GM12878 (cell line): Measurements from ENCODE around the gene BRWD1. TPM values are rescaled to one million over a fixed set of nuclear protein-coding genes. Genes with fewer than 3 reads are reported as not detected.

Experiments used
- ATAC-seq: fragments of 200-7000 bp; cut with Tn5 transposase; 3 replicates; pipeline ENCODE4 v1.9.1; 2020; ENCODE audit warnings: mild to moderate bottlenecking, moderate library complexity
- BruUV-seq: library from RNA; stranded (reverse); fragments of 400-500 nt; replicated peaks from 2 replicates; lab custom pipeline; 2021; lab: Mats Ljungman, UMichigan
- CTCF ChIA-PET: fragments of 300-600 bp; sonication (Branson Sonifier 250); formaldehyde crosslinking; extraction: SDS; loops from one replicate; lab custom pipeline; 2021; ENCODE audit warnings: inconsistent platforms; lab: Yijun Ruan, JAX
- POLR2A ChIA-PET: fragments of 350-600 bp; formaldehyde crosslinking; extraction: SDS; loops from one replicate; lab custom pipeline; 2021; ENCODE audit warnings: inconsistent platforms; lab: Charles Lee
- RAD21 ChIA-PET: fragments of 300-600 bp; sonication (Branson Sonifier 250); formaldehyde crosslinking; loops from one replicate; lab custom pipeline; 2023; ENCODE audit warnings: antibody characterized with exemption; ENCODE audit not compliant: unreplicated experiment; lab: Charles Lee
- SMC1A ChIA-PET: fragments of 300-600 bp; sonication (Branson Sonifier 250); formaldehyde crosslinking; loops from one replicate; lab custom pipeline; 2023; ENCODE audit not compliant: unreplicated experiment, uncharacterized antibody; lab: Charles Lee
- DNase-seq: peaks from one replicate; pipeline ENCODE4 v3.0.0-alpha.2; 2011; ENCODE audit warnings: low read depth, low spot score
- FAIRE-seq: peaks from 3 replicates; lab custom pipeline; 2011; peaks lifted over from hg19 to GRCh38; lab: Jason Lieb, UNC
- H2AFZ ChIP-seq: 2 replicates; pipeline ENCODE4 v1.6.0; 2011; ENCODE audit warnings: low read depth, low read length, control low read depth; ENCODE audit not compliant: control insufficient read depth
- H3K27ac ChIP-seq: 2 replicates; pipeline ENCODE4 v1.5.1; 2011; ENCODE audit warnings: control low read depth; ENCODE audit not compliant: control insufficient read depth, insufficient read depth
- H3K27me3 ChIP-seq, 2 experiments: replicated peaks in 1 of 2; 2 replicates each; pipeline versions ENCODE4 v1.6.0 to v1.6.1; 2011; ENCODE audit warnings: low read length in 1 of 2; ENCODE audit not compliant: control insufficient read depth in 2 of 2, insufficient read depth in 2 of 2
- H3K36me3 ChIP-seq, 2 experiments: 2 replicates each; pipeline ENCODE4 v1.5.1; 2011; ENCODE audit warnings: low read length in 1 of 2; ENCODE audit not compliant: control insufficient read depth in 2 of 2, insufficient read depth in 2 of 2
- H3K4me1 ChIP-seq: 2 replicates; pipeline ENCODE4 v1.6.1; 2011; ENCODE audit warnings: mild to moderate bottlenecking, low read length, moderate library complexity, mixed read lengths; ENCODE audit not compliant: control insufficient read depth, insufficient read depth
- H3K4me2 ChIP-seq: 2 replicates; pipeline ENCODE4 v1.6.0; 2011; ENCODE audit warnings: control low read depth; ENCODE audit not compliant: control insufficient read depth, insufficient read depth
- H3K4me3 ChIP-seq: fragments of 200-600 bp; sonication (generic); 2 replicates; pipeline ENCODE4 v1.5.1; 2016
- H3K79me2 ChIP-seq: 2 replicates; pipeline ENCODE4 v1.6.0; 2011; ENCODE audit warnings: low read length; ENCODE audit not compliant: control insufficient read depth, insufficient read depth
- H3K9ac ChIP-seq: 2 replicates; pipeline ENCODE4 v1.8.0; 2011; ENCODE audit warnings: low read length, control low read depth, mixed read lengths; ENCODE audit not compliant: control insufficient read depth, insufficient read depth
- H3K9me3 ChIP-seq: replicated peaks from 3 replicates; pipeline ENCODE4 v1.5.1; 2011; ENCODE audit warnings: mild to moderate bottlenecking, low read length; ENCODE audit not compliant: control insufficient read depth, insufficient read depth
- H4K20me1 ChIP-seq: 2 replicates; pipeline ENCODE4 v1.6.0; 2011; ENCODE audit not compliant: control insufficient read depth, insufficient read depth
- BHLHE40 ChIP-seq, 2 experiments: fragments of 450-650 bp in 1 of 2; IDR thresholded peaks; 2 replicates each; pipeline ENCODE4 v1.6.1; 2011 to 2017; ENCODE audit warnings: low read depth in 2 of 2, borderline replicate concordance in 1 of 2, improper control_type of control experiment in 1 of 2, low read length in 1 of 2, mild to moderate bottlenecking in 1 of 2
- CREB1 ChIP-seq: IDR thresholded peaks from 2 replicates; pipeline ENCODE4 v1.6.1; 2012; ENCODE audit warnings: low read depth, mild to moderate bottlenecking, inconsistent platforms
- JUNB ChIP-seq: IDR thresholded peaks from 2 replicates; pipeline ENCODE4 v1.6.1; 2016; ENCODE audit warnings: antibody characterized with exemption, mild to moderate bottlenecking
- PML ChIP-seq: IDR thresholded peaks from 2 replicates; pipeline ENCODE4 v1.6.1; 2012; ENCODE audit warnings: low read length, inconsistent platforms
- REST ChIP-seq: IDR thresholded peaks from 2 replicates; pipeline ENCODE4 v1.6.1; 2012; ENCODE audit warnings: mild to moderate bottlenecking, low read depth, low read length
- SUZ12 ChIP-seq: fragments of 200-600 bp; sonication (generic); IDR thresholded peaks from one replicate; pipeline ENCODE4 v1.6.1; 2018; ENCODE audit warnings: antibody characterized with exemption, mild to moderate bottlenecking; ENCODE audit not compliant: unreplicated experiment
- WGBS: methylation state at CpG from one replicate; pipeline ENCODE4 v1.1.6; 2016; ENCODE audit warnings: low lambda C conversion rate; ENCODE audit not compliant: insufficient replicate concordance, insufficient coverage; ENCODE audit errors: missing lambda C conversion rate; 5-methylcytosine and 5-hydroxymethylcytosine counted together
- in situ Hi-C: fragments of 300-500 bp; cut with MboI; formaldehyde crosslinking; loops from 9 replicates; pipeline ENCODE4 v1.14.3; 2018; ENCODE audit warnings: mixed read lengths
- intact Hi-C: fragments of 100-400 bp; cut with micrococcal nuclease; formaldehyde crosslinking; loops from one replicate; pipeline ENCODE4 v1.14.2; 2022; ENCODE audit not compliant: unreplicated experiment
- polyA plus RNA-seq, 11 experiments: library from polyadenylated mRNA; depleted of rRNA in 4 of 11; unstranded in 6 of 11; stranded (reverse) in 5 of 11; fragments of >200 nt; fragmentation: Nextera tagmentation in 4 of 11; fragmentation: Illumina TruSeq in 1 of 11; extraction: Ambion mirVana in 4 of 11; extraction: Trizol in 1 of 11; gene quantifications; 1 replicate in 1 of 11; 2 replicates in 10 of 11; pipeline versions ENCODE4 v1.2.1 to v1.2.3, GENCODE V29; 2011 to 2016; ENCODE audit warnings: inconsistent platforms in 2 of 11, missing spikeins in 2 of 11, low read depth in 1 of 11
- total RNA-seq, 4 experiments: library from RNA; depleted of rRNA in 3 of 4; stranded (reverse); fragments of >200 nt in 3 of 4; fragmentation: Illumina TruSeq in 1 of 4; extraction: Trizol in 1 of 4; gene quantifications; 2 replicates each; pipeline versions ENCODE4 v1.2.1 to v1.2.3, GENCODE V29; 2013 to 2021

The BRWD1 gene
- total and polyA plus RNA-seq, 10 of the 15 experiments (the other 5 are each of a cell fraction or from before 2014, with no cell fraction given): 3.1 to 19.0 (median 13.5) TPM

- no peak for TF ChIP-seq CREB1
- TF ChIP-seq BHLHE40 (IDR thresholded peaks at IDR 0.05; ENCODE audit: borderline replicate concordance in 1 of 2, low read depth in 2 of 2, low read length in 1 of 2): no peak
- TF ChIP-seq PML: no peak
- no peak for TF ChIP-seq SUZ12
- TF ChIP-seq REST: no peak
- TF ChIP-seq JUNB: no peak
- FAIRE-seq (no peak), ATAC-seq (no peak), DNase-seq (no peak)
- Histone ChIP-seq H3K4me2 (peak overlapping the region; percentile 82), H3K9me3 (no peaks in the 10 kb centered on the region), H3K9ac (peak overlapping the region; percentile 38; the same call in 1 of the 2 replicates), H3K36me3 (peaks cover 0 to 23% of the 10 kb centered on the region in 2 experiments; a peak in 3 of 4 replicates), H4K20me1 (no peaks in the 10 kb centered on the region), H3K79me2 (peaks cover 36% of the 10 kb centered on the region), H2AFZ (no peak overlapping the region), H3K27ac (no peak overlapping the region), H3K4me1 (0 out of 2 replicates have a peak, but pooled peaks cover 3% of the 10 kb centered on the region), H3K27me3 (no peaks in the 10 kb centered on the region), H3K4me3 (peak overlapping the region; percentile 91)
- CTCF ChIA-PET: interaction anchor here (0.8 to 3.8 kb wide), 4 partner anchors 17 to 95 kb away, joined by 3 to 24 read pairs (median 10); no protein-coding TSS in a partner anchor
- intact Hi-C loops: no loop called here
- SMC1A ChIA-PET: interaction anchor here (0.7 to 1.7 kb wide), 6 partner anchors 8 to 95 kb away, joined by 3 to 6 read pairs (median 3); partner anchors contain the start of gene BRWD1
- POLR2A ChIA-PET: interaction anchor here (1.7 to 3.2 kb wide), 3 partner anchors 31 to 163 kb away, joined by 6 to 12 read pairs (median 8); partner anchors contain the start of gene PSMG1
- no TSS peak for BruUV-seq
- 24% methylated on average over 7 of the region's 7 CpGs for WGBS
- in situ Hi-C loops: no loop called here
- RAD21 ChIA-PET: interaction anchor here (1.4 to 2.0 kb wide), 2 partner anchors 32 to 34 kb away, joined by 3 to 8 read pairs; a partner anchor contains a TSS
Observed at GRCh38 chr21:39346671-39347331, 33.4 kb upstream of the BRWD1 start.
